ENCODE data around the gene CASP8AP2.
"Not testable (repeated sequence)": the region's sequence is repeated elsewhere in the genome, so short reads cannot be mapped to it uniquely, and the experiment has no call there.

The CASP8AP2 gene

DNA sequence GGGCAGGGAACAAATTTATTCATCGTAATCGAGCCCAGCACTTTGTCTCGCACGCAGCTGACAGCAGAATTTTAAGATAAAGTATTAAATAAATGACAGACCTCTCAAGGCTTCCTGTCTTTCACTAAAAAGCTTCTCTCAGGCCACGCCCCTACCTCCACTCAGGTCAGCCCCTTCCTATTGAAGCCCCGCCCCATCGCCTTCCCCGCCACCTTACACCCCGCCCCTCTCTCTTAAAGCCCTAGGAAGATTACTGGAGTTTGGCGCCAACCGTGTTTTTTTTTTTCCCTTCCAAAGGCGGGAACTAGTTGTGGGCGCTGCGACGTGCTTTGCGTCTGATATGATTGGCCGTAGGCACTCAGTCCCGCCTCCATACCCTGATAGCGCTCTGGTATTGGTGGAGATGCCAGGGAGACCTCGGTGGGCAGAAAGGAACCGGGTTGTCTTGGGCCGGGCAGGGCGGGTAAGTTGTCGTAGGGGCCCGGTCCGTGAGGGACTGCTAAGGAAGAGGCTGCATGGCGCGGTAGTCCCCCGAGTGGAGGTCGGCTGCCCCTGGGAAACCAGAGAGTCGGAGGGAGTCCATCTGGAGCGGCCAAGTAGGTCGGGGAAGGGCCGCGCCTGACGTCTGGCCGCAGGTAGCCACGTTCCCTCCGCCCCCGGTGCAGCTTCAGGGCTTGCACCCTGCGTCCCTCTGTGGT is at the start of gene CASP8AP2:
CASP8AP2 (plus strand) TSS at position 409 of the 698 bp plus-strand sequence.
- DNase-seq = peak; percentile 93 to 96

DNA sequence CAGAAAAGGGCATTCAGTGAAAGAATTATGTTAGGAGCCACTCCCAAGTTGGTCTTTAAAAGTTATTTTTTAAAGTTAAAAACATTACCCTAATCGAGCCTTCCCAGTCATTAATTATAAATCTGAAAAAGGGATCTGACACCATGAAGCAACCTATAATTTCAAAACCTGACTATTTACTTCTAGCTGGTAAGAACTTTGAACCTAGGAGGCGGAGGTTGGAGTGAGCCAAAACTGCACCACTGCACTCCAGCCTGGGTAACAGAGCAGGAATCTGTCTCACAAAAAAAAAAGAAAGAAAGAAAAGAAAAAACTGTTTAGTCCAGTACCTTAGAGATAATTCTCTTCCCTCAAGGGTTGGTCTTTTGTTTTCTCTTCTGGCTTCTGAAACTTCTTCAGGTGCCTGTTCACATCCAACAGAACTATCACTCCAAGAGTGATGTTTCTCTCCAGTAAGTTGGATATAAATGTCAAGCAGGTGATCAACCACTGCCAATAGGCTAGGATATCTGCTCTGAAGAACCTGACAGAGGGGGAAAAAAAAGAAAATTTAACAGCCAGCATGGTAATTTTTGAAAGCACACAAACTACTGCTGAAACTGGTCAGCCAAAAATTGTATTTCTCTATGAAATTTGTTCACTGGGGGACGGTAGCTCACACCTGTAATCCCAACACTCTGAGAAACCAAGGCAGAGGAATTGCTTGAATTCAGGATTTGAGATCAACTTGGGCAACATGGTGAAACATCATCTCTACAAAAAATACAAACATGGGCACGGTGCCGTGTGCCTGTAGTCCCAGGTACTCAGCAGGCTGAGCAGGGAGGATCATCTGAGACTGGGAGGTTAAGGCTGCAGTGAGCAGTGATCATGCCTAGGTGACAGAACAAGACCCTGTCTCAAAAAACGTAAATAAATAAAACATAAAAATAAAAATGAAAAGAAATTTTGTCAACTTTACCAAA is 48.3 kb upstream of the CASP8AP2 start:
- DNase-seq = no peak

DNA sequence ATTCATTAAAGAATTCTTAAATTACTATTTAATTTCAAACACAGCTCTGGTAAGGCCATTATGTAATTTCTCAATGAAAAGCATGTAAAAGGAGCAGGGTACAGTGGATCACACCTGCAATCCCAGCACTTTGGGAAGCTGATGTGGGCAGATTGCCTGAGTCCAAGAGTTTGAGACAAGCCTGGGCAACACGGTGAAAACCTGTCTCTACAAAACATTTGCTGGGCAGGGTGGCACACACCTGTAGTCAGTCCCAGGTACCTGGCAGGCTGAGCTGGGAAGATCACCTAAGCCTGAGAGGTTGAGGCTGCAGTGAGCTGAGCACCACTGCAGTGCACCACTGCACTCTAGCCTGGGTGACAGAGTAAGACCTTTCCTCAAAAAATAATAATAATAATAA is 47.5 kb upstream of the CASP8AP2 start:
- DNase-seq = no peak

DNA sequence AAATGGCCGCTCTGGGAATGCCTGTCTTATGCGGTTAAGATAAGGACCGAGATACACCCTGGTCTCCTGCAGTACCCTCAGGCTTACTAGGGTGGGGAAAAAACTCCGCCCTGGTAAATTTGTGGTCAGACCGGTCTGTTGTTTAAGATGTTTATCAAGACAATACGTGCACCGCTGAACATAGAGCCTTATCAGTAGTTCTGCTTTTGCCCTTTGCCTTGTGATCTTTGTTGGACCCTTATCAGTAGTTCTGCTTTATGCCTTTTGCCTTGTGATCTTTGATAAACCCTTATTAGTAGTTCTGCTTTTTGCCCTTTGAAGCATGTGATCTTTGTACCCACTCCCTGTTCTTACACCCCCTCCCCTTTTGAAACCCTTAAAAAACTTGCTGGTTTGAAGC is 46.4 kb upstream of the CASP8AP2 start:
- DNase-seq = not testable (repeated sequence)

DNA sequence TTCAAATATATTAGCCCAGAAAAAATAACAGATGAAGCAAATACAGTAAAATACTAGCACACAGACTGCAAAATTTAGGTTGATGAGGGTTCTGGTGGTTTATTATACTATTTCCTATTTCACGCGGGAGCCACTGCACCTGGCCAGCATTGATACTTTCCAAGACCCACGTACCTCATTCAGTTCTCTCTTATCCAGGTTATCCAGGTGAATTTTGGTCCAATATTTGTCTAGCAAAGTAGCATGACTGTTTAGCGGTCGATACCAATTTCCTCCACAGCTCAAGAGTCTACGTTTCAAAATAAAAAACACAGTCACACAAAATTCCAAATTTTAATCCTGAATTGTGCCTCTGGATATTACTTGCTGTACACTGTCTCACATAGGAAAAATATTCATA is 44.8 kb upstream of the CASP8AP2 start:
- DNase-seq = no peak

DNA sequence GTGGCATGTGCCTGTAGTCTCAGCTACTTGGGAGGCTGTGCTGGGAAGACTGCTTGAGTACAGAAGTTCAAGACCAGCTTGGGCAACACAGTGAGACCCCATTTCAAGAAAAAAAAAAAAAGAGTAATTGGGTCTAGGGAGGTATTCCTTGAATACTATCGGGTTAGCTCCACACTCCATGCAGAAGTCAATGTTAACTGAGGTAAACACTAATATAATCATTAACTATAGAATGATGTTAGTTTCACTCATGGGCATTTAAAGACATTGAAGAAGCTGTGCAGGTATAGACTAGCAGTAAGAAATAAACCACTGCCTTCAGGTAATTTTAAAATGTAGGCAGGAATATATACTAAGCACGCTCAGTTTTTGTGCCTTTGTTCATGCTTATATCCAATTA is 42.7 kb upstream of the CASP8AP2 start:
- DNase-seq = no peak

DNA sequence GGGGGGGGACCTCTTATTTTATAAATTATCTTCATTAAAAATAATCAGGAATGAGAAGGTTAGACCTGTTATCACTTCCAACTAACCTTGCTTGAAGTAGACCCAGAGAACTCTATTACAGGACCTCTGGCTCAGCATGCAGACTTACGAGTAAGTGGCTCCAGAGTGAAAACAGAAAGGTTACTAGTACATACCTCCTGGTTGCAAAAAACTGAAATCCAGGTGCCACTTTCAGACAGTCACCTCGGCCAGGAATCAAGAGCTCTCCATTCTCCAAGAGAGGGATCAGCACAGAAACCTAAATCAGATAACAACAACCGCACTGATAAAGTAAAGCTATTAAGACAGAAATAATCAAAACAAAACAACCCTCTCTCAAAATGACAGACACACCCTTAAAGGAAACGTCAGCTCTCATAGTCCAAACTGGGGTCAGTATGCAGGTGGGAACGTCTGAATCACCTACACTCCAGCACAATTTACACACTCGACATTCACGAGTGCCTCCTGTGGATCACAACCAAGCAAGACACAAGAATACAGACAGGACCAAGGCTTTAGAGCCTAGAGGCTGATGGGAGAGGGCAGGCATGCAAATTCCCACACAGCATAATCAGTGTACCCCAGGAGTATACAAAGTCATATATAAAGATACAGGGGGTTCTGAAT is 41.9 kb upstream of the CASP8AP2 start:
- DNase-seq = no peak

DNA sequence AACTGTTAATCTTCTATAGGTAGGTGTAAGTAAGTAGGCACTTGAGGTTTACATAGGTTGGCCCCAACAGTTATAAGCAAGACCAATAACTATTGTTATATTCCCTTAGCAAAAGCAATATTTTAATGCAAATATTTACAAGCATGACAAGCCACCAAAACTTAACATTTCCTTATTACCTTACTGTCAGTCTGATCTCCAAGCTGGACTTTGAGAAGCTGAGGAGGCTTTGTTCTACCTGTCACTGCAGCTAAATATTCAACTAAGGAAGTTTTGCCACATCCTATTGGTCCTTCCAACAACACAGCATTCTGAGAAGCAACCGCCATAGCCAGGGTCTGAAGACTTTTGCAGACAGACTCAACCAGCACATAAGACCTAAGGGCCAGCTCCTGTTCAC is 39.7 kb upstream of the CASP8AP2 start:
- no peak for DNase-seq

DNA sequence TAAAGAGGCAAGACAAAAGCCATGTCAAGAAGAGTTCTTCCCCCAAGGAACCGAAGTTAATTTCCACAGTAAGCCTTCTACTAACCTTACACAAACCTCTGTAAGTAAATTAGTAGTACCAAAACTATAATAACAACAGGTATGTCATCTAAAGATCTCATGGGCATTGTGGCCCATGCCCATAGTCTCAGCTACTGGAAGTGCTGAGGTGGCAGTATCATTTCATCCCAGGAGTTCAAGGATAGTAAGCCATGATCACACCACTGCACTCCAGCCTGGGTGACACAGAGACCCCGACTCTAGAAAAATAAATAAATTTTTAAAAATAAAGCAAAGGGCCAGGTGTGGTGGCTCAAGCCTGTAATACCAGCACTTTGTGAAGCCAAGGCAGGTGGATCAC is 39.3 kb upstream of the CASP8AP2 start:
- DNase-seq = no peak

DNA sequence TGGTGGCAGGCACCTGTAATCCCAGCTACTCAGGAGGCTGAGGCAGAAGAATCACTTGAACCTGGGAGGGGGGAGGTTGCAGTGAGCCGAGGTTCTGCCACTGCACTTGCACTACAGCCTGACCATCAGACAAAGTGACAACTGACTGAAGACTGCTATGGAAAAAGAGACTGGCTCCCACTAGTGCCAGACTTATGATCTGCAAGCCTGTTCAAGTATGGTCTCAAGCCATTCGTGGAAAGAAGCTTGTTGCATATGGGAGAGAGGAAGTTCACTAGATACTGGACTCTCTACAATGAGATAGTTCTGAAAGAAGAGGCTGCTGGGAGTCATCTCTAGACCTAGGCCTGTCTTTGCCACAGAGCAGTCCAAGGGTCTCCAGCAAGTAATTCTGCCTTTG is 36.8 kb upstream of the CASP8AP2 start:
- no peak for DNase-seq

DNA sequence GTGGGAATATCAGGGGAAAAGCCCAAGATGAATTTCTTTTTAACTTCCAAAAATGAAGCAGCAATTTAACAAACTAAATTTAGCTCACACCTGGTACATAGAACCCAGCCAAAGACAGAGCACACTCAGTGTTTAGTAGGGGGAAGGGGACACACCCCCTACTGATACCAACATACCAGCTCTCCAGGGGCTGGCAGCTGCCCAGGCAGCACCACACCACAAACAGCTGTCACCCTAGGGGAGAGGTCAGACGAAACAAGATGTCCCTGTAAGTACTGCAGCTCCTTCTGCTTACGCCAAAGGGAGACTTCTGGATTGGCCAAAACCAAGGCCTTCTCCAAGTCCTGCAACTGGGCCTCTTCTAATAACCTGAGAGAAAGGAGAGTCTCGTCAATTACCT is 36.1 kb upstream of the CASP8AP2 start:
- no peak for DNase-seq

DNA sequence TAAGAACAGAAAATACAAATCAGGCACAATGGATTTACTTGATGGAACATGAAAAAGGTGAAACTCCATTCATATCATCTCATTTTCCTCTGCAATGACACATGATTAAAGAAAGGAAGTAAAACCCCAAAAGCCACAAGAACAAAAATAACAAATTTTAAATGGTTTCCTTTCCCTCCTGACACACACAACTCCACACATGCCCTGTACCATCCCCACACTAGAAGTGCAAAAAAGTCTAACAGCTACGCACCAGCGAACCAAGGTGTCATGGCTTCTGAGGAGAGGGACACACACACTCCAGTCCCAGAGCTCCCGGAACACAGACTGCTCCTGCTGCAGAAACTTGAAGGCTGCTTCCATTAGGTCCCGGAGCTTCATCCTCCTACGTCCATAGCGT is 35.4 kb upstream of the CASP8AP2 start:
- no peak for DNase-seq

DNA sequence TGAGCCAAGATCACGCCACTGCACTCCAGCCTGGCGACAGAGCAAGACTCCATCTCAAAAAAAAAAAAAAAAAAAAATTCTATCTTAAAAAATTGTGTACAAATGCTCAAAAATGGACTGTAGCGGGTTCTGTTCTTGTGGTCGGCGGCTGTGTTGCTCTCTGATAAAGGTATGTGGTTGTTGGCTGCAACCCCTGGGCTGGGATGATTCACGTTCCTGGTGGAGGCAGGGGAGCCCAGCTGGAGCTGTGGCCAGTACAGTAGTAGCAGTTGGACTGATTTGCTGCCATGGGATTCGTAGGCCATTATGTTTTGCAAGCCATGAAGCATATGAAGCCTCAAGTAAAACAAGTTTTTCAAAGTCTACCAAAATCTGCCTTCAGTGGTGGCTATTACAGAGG is 32.4 kb upstream of the CASP8AP2 start:
- DNase-seq = no peak

DNA sequence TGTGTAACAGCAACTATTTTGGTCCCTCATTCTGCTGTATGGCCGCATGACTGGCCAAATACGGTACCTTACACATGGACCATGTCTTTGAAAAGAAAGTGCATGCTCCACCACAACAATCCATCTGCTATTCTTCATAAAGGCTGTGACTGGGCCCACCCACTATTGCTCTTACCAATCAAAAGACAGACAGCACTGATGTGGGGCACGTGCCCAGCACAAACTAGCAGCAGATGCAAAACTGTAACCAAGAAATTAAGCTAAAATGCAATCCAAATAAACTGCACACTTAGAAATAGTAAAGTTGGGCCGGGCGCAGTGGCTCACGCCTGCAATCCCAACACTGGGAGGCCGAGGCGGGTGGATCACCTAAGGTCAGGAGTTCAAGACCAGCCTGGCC is 30.6 kb upstream of the CASP8AP2 start:
- no peak for DNase-seq

DNA sequence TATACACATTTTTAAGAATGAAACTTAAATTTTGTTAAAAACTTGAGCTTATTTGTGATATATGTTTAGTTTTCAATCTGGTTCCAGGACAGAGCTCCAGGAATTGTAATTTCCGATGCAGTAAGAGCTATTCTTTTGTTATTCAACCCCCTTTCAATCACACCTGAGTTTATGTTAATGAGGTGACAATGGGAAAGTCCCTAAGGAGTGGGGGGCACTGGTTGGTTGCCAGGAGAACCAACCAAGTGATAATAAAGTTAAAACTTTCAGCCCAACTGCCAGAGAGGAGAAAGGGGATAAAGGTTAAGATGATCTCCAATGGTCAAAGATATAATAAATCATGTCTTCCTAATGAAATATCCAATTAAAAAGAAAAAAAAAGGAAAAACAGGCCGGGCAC is 29.9 kb upstream of the CASP8AP2 start:
- no peak for DNase-seq

DNA sequence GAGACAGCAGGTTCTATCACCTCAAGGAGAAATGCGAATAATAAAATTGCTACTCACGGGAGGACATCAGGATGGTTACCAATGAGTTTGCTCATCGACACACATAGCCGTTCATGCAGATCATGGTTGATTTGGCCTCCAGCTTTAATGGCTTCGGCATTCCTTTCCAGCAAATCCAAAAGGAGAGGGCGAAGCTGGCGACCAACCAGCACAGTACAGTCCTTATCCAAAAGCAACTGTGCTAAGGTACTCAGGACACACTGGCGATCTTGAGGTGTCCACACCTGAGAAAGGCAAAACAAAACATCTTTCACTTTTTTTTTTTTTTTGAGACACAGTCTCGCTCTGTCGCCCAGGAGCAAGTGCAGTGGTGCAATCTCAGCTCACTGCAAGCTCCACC is 26.4 kb upstream of the CASP8AP2 start:
- DNase-seq = no peak

DNA sequence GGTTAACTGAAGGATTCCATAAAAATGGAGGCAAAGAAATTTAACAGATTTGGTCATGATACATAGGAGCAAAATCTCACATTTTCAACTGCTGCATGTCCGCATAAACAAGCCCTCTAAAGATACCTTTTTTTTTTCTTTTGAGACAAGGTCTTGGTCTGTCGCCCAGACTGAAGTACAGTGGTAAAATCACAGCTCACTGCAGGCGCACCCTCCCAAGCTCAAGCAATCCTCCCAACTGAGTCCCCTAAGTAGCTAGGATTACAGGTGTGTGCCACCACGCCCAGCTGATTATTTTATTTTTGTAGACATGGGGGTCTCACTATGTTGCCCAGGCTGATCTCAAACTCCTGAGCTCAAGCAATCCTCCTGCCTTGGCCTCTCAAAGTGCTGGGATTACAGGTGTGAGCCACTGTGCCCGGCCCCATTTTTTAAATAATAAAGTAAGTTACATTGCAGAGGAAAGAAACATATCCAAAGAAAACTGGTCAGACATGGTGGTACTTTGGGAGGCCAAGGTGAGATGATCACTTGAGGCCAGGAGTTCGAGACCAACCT is 23.8 kb upstream of the CASP8AP2 start:
- DNase-seq = no peak

DNA sequence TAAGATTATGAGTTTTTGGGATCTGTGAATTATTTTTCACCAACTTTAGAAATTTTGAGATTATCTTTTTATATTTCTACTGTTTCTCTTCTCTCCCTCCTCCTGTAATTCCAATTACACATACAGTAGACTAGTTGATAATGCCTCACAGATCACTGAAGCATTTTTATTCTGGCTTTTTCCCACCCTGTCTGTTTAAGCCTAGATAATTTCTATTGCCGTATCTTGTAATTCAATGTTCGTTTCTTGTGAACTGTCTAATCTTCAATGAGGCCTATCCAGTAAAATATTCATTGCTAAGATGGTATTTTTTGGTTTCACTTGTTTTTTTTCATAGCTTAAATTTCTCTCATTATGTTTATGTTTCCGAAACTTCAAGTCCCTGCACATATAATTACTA is 22.1 kb upstream of the CASP8AP2 start:
- no peak for DNase-seq

DNA sequence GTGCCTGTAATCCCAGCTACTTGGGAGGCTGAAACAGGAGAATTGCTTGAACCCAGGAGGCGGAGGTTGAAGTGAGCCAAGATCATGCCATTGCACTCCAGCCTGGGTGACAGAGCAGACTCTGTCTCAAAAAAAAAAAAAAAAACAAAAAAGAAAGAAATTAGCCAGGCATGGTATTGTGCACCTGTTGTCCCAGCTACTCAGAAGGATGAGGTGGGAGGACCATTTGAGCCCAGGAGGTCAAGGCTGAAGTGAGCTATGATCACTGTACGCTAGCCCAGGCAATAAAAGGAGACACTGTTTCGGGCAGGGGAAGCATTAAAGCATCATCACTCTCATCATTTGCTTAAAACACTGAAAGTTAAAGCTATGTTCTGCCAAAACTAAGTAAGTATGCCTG is 16.3 kb upstream of the CASP8AP2 start:
- DNase-seq = not testable (repeated sequence)

DNA sequence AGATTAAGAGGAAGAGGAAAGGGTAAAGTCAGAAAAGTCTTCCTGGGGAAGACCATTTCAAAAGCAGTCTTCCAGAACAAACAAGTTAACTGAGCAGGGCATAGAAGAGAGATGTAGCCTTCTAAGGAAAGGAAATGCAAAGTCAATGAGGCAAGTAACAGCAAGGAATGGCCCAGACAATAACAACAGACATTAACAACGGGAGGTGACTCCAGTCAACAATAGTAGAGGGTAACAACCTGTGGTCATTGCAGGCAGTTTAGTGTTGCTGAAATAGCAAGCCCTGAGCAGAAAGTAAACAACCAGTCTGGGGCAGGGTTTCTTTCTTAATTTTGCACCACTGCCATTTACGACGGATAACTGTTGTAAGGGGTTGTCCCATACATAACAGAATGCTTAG is 12.2 kb upstream of the CASP8AP2 start:
- no peak for DNase-seq

DNA sequence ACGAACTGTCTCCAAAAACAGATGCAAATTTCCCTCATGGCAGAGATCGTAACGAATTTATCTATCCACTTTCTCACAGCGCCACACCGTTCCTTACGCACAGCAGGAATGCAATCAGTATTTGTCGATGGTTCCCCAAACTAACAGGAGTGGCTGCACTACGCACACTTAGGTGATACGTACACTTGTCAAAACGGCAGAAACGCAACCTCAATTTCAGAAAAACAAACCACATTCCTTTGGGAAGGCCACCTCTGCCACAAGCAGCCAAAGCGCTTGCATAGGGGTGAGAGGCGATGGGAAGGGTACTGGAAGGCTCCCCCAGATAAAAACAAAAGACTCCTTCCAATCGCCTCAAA is 10.7 kb upstream of the CASP8AP2 start:
- no peak for DNase-seq

DNA sequence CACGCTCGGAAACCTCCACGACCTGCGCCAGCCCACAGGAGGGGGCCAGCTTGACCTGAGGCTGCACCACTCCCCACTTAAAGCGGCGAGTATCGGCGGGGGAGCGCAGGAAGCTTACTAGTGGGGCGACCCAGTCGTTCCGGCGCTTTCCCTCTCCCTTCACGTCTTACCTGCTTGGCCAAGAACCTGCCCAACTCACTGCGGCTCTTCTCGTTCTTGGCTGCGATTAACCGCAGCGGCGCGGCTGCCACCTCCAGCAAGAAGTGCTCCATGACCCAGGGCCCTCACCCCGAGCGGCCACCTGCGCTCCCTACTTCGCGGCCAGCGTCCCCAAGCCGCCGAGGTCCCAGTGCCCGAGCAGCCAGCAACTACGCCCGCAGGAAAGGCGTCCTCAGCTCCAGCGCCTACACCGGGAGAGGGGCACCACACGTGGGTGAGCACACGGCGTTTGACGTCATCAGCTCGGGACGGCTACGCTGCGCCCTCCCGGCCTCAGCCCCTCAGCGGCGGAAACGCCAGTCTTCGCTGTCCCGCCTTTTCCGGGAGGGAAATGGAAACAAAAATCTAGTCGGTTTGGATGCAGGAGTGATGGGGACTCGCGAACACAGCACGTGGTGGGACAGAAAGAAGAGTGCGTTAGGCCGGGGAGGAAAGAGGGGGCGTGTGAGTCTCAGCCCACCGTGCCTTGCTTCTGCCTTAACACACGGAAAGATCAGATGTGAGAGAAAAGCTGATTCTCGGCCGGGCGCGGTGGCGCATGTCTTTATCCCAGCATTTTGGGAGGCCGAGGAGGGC is 10.1 kb upstream of the CASP8AP2 start, which contains the start of gene MDN1:
MDN1 (minus strand) TSS at position 459 of the 795 bp plus-strand sequence; CDS start at position 272, 187 bp downstream.
- peak; percentile 80 to 87 for DNase-seq

Data from NCI-H1930 (cell line).